Brain microvascular endothelial cell (primary cell): ENCODE data around the gene DEGS2.

Source experiments
- DNase-seq: peaks from one replicate; pipeline ENCODE4 v3.0.0-alpha.2; 2020
- H3K27ac ChIP-seq: fragments of 250-450 bp; sonication (Bioruptor Pico); 2 replicates; pipeline ENCODE4 v1.5.1; 2020; ENCODE audit warnings: mild to moderate bottlenecking, moderate library complexity
- H3K27me3 ChIP-seq: fragments of 250-450 bp; sonication (Bioruptor Pico); replicated peaks from 2 replicates; pipeline ENCODE4 v1.5.1; 2020; ENCODE audit warnings: mild to moderate bottlenecking
- H3K36me3 ChIP-seq: fragments of 250-450 bp; sonication (Bioruptor Pico); replicated peaks from 2 replicates; pipeline ENCODE4 v1.5.1; 2020; ENCODE audit warnings: mild to moderate bottlenecking
- H3K4me3 ChIP-seq: 2 replicates; pipeline ENCODE4 v1.5.1; 2011; ENCODE audit warnings: low read depth, mild to moderate bottlenecking, control low read depth, low read length, moderate library complexity
- CTCF ChIP-seq: IDR thresholded peaks from 2 replicates; pipeline ENCODE4 v1.5.1; 2011; ENCODE audit warnings: low read depth, mild to moderate bottlenecking, moderate library complexity, low read length, control low read depth, inconsistent platforms; ENCODE audit errors: missing control alignments
- in situ Hi-C: cut with HindIII; loops from 2 replicates; pipeline ENCODE4 v1.10.0; 2017; ENCODE audit warnings: low sequenced_read_pairs, low pct_ligation_motif_present

Gene DEGS2

GRCh38 chr14:100111931-100112704 is 47.3 kb downstream of the DEGS2 start:
- in situ Hi-C loops = no loop called here
- no peak for DNase-seq
- H3K36me3 ChIP-seq = no peaks in the 10 kb centered on the region
- no peaks in the 10 kb centered on the region for H3K27me3 ChIP-seq
- H3K27ac ChIP-seq = no peak overlapping the region
- no peak for TF ChIP-seq CTCF
- no peak overlapping the region for H3K4me3 ChIP-seq

- Histone ChIP-seq H3K27ac (no peak overlapping the region), H3K36me3 (no peaks in the 10 kb centered on the region), H3K4me3 (no peak overlapping the region), H3K27me3 (no peaks in the 10 kb centered on the region)
- in situ Hi-C loops = no loop called here
- no peak for DNase-seq
- TF ChIP-seq CTCF = no peak
Observed at GRCh38 chr14:100110816-100111215, 48.6 kb downstream of the DEGS2 start.

- DNase-seq = no peak
- Histone ChIP-seq H3K27me3 (no peaks in the 10 kb centered on the region), H3K27ac (no peak overlapping the region), H3K36me3 (no peaks in the 10 kb centered on the region), H3K4me3 (no peak overlapping the region)
- in situ Hi-C loops = no loop called here
- no peak for TF ChIP-seq CTCF
Observed at GRCh38 chr14:100109594-100109955, 49.9 kb downstream of the DEGS2 start.

GRCh38 chr14:100108840-100109593 is 50.4 kb downstream of the DEGS2 start:
- Histone ChIP-seq H3K27ac (no peak overlapping the region), H3K36me3 (no peaks in the 10 kb centered on the region), H3K4me3 (no peak overlapping the region), H3K27me3 (no peaks in the 10 kb centered on the region)
- in situ Hi-C loops = no loop called here
- no peak for TF ChIP-seq CTCF
- no peak for DNase-seq

GRCh38 chr14:100108042-100108825 is 51.2 kb downstream of the DEGS2 start:
- Histone ChIP-seq H3K4me3 (no peak overlapping the region), H3K36me3 (no peaks in the 10 kb centered on the region), H3K27me3 (no peaks in the 10 kb centered on the region), H3K27ac (no peak overlapping the region)
- TF ChIP-seq CTCF = peak; percentile 96
- DNase-seq = peak; percentile 57
- in situ Hi-C loops = no loop called here
